GM19395 (cell line): ENCODE results near the gene PEMT.

Source experiments
- ATAC-seq: cut with Tn5 transposase; IDR thresholded peaks from one replicate; pipeline ENCODE4 v1.9.1; 2021; ENCODE audit warnings: mild to moderate bottlenecking, moderate library complexity; ENCODE audit not compliant: unreplicated experiment

Gene PEMT

GRCh38 chr17:17605729-17606088 lies 14.2 kb upstream of the PEMT start:
- ATAC-seq: no peak

- ATAC-seq: no peak
Measured at GRCh38 chr17:17605083-17605728, 13.7 kb upstream of the PEMT start.

- no peak for ATAC-seq
Measured at GRCh38 chr17:17603895-17604225, 12.4 kb upstream of the PEMT start.

- ATAC-seq: no peak
Measured at GRCh38 chr17:17603178-17603894, 11.8 kb upstream of the PEMT start.

GRCh38 chr17:17599965-17600364 lies 8.5 kb upstream of the PEMT start:
- ATAC-seq: no peak

- ATAC-seq: no peak
Measured at GRCh38 chr17:17598003-17598402, 6.5 kb upstream of the PEMT start.

GRCh38 chr17:17595755-17596154 lies 4.2 kb upstream of the PEMT start:
- ATAC-seq: no peak

- no peak for ATAC-seq
Measured at GRCh38 chr17:17593222-17593620, 1.7 kb upstream of the PEMT start.

- ATAC-seq: no peak
Measured at GRCh38 chr17:17590883-17591354, 589 bp downstream of the PEMT start.

- ATAC-seq: no peak
Measured at GRCh38 chr17:17590141-17590751, 1.3 kb downstream of the PEMT start.

GRCh38 chr17:17587614-17588337 lies 3.7 kb downstream of the PEMT start:
- no peak for ATAC-seq

GRCh38 chr17:17582372-17582771 lies 9.1 kb downstream of the PEMT start:
- ATAC-seq: no peak

- ATAC-seq: no peak
Measured at GRCh38 chr17:17581509-17581908, 10.0 kb downstream of the PEMT start.

GRCh38 chr17:17580662-17581470 lies 10.6 kb downstream of the PEMT start:
- ATAC-seq: no peak

- ATAC-seq: no peak
Measured at GRCh38 chr17:17579691-17580090, 11.8 kb downstream of the PEMT start.

GRCh38 chr17:17577373-17577772 lies 14.1 kb downstream of the PEMT start:
- no peak for ATAC-seq

- ATAC-seq: no peak
Measured at GRCh38 chr17:17576772-17577234, 14.7 kb downstream of the PEMT start.

GRCh38 chr17:17575360-17576251 lies 15.9 kb downstream of the PEMT start:
- ATAC-seq: no peak

- no peak for ATAC-seq
Measured at GRCh38 chr17:17573912-17574311, 17.6 kb downstream of the PEMT start.
